ENCODE data around the gene TLE2.
"Not testable (repeated sequence)": the region's sequence is repeated elsewhere in the genome, so short reads cannot be mapped to it uniquely, and the experiment has no call there.

TLE2 gene

DNA sequence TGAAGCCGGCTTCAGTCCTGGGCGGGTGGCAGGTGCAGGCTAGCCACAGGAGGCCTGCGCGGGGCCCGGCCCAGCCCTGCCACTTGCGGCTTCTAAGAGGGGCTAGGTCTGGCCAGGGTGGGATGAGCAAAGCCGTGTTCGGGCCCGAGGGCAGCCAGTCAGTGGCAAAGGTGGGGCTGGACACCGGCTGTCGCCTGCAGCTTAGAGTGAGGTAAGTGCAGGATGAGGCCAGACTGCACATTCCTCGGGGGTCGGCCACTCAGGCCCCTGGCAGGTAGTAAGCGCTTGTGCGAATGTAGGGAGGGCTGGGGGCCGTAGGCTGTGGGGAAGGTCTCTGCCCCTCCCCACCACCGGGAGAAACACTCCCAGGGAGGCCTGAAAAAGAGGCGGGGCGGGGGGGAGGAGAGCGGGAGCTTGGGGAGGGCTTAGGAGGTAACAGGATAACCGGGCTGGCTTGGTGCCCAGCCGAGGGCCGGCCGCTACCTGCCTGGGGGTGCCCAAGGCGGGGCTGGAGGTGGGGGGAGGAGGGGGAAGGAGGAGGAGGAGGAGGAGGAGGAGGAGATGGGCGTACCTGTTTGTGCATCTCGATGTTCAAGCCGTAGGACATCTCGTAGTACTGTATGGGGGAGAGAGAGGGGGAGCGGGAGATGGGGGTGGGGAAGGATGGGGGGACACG, 26.8 kb upstream of the TLE2 start:
- no peaks in the 10 kb centered on the region for H3K9me3 ChIP-seq (ENCODE audit: control insufficient read depth, low read length)
- H3K4me1 ChIP-seq (ENCODE audit: control insufficient read depth, insufficient read depth, low read length, poor library complexity, severe bottlenecking), result peaks cover 35% of the 10 kb centered on the region
- H3K4me3 ChIP-seq (ENCODE audit: insufficient read depth, low read depth, low read length, poor library complexity, severe bottlenecking), result no peak overlapping the region
- no peak overlapping the region for H3K27ac ChIP-seq (ENCODE audit: insufficient read depth, low read length, poor library complexity, severe bottlenecking)
- H3K27me3 ChIP-seq (replicated peaks; ENCODE audit: control insufficient read depth, insufficient read depth, low read length, poor library complexity, severe bottlenecking), result no peaks in the 10 kb centered on the region
- H3K36me3 ChIP-seq (ENCODE audit: control insufficient read depth, insufficient read depth, low read length), result peaks cover 69% of the 10 kb centered on the region
- DNase-seq, result no peak

GRCh38 chr19:3054972-3055740, 26.1 kb upstream of the TLE2 start:
- DNase-seq, result no peak
- peaks cover 31% of the 10 kb centered on the region for H3K4me1 ChIP-seq (ENCODE audit: control insufficient read depth, insufficient read depth, low read length, poor library complexity, severe bottlenecking)
- no peak overlapping the region for H3K27ac ChIP-seq (ENCODE audit: insufficient read depth, low read length, poor library complexity, severe bottlenecking)
- no peaks in the 10 kb centered on the region for H3K9me3 ChIP-seq (ENCODE audit: control insufficient read depth, low read length)
- no peak overlapping the region for H3K4me3 ChIP-seq (ENCODE audit: insufficient read depth, low read depth, low read length, poor library complexity, severe bottlenecking)
- H3K36me3 ChIP-seq (ENCODE audit: control insufficient read depth, insufficient read depth, low read length), result peaks cover 64% of the 10 kb centered on the region
- no peaks in the 10 kb centered on the region for H3K27me3 ChIP-seq (replicated peaks; ENCODE audit: control insufficient read depth, insufficient read depth, low read length, poor library complexity, severe bottlenecking)

- Histone ChIP-seq H3K27ac (ENCODE audit: insufficient read depth, low read length, poor library complexity, severe bottlenecking) (no peak overlapping the region), H3K4me3 (ENCODE audit: insufficient read depth, low read depth, low read length, poor library complexity, severe bottlenecking) (no peak overlapping the region), H3K27me3 (replicated peaks; ENCODE audit: control insufficient read depth, insufficient read depth, low read length, poor library complexity, severe bottlenecking) (no peaks in the 10 kb centered on the region), H3K4me1 (ENCODE audit: control insufficient read depth, insufficient read depth, low read length, poor library complexity, severe bottlenecking) (peaks cover 26% of the 10 kb centered on the region), H3K36me3 (ENCODE audit: control insufficient read depth, insufficient read depth, low read length) (peaks cover 58% of the 10 kb centered on the region), H3K9me3 (ENCODE audit: control insufficient read depth, low read length) (no peaks in the 10 kb centered on the region)
- DNase-seq, result no peak
These were observed 25.3 kb upstream of the TLE2 start for GRCh38 chr19:3054265-3054971.

DNA sequence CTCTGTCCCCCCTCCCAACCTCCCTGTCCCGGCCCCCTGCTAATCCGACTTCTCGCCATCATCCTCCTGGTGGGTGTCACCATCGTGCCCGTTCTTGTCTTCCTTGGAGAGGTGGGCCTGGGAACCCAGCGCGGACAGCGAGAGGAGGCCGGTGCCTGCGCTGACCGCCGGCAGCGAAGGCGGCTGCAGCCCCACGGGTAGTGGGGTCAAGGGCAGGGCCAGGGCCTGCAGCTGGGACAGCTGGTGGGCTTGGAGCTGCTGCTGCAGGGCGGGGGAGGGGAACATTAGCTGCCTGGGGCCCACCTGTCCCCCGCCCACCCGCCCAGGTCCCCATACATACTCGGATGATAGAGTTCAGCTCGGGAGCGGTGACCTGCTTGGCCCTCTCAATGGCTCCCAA, 24.7 kb upstream of the TLE2 start:
- no peak overlapping the region for H3K4me3 ChIP-seq (ENCODE audit: insufficient read depth, low read depth, low read length, poor library complexity, severe bottlenecking)
- no peak for DNase-seq
- H3K27ac ChIP-seq (ENCODE audit: insufficient read depth, low read length, poor library complexity, severe bottlenecking), result no peak overlapping the region
- H3K4me1 ChIP-seq (ENCODE audit: control insufficient read depth, insufficient read depth, low read length, poor library complexity, severe bottlenecking), result peaks cover 23% of the 10 kb centered on the region
- H3K36me3 ChIP-seq (ENCODE audit: control insufficient read depth, insufficient read depth, low read length), result peaks cover 53% of the 10 kb centered on the region
- no peaks in the 10 kb centered on the region for H3K27me3 ChIP-seq (replicated peaks; ENCODE audit: control insufficient read depth, insufficient read depth, low read length, poor library complexity, severe bottlenecking)
- no peaks in the 10 kb centered on the region for H3K9me3 ChIP-seq (ENCODE audit: control insufficient read depth, low read length)

DNA sequence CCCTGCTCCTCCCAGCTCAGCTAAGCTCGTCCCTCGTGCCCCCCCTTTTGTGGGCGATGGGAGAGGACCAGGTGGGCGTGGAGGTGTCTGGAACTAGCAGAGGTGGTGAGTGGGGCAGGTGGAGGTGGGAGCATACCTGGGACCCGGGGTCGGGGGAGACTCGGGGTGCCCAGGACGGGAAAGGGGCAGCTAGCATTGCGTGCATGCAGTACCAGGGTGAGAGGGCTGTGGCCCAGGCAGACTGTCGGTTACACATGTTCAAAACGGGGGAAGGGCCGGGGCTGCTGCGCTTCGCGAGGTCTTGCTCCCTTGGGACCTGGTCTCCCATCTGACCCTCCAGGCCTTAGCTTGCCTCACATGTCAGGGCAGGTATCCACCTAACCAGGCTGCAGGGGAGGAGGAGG, 24.1 kb upstream of the TLE2 start:
- H3K9me3 ChIP-seq (ENCODE audit: control insufficient read depth, low read length), result no peaks in the 10 kb centered on the region
- H3K27me3 ChIP-seq (replicated peaks; ENCODE audit: control insufficient read depth, insufficient read depth, low read length, poor library complexity, severe bottlenecking), result no peaks in the 10 kb centered on the region
- H3K4me3 ChIP-seq (ENCODE audit: insufficient read depth, low read depth, low read length, poor library complexity, severe bottlenecking), result no peak overlapping the region
- no peak overlapping the region for H3K27ac ChIP-seq (ENCODE audit: insufficient read depth, low read length, poor library complexity, severe bottlenecking)
- peaks cover 18% of the 10 kb centered on the region for H3K4me1 ChIP-seq (ENCODE audit: control insufficient read depth, insufficient read depth, low read length, poor library complexity, severe bottlenecking)
- no peak for DNase-seq
- H3K36me3 ChIP-seq (ENCODE audit: control insufficient read depth, insufficient read depth, low read length), result peaks cover 48% of the 10 kb centered on the region

- not testable (repeated sequence) for H3K4me1 ChIP-seq (ENCODE audit: control insufficient read depth, insufficient read depth, low read length, poor library complexity, severe bottlenecking); H3K27ac ChIP-seq (ENCODE audit: insufficient read depth, low read length, poor library complexity, severe bottlenecking); H3K4me3 ChIP-seq (ENCODE audit: insufficient read depth, low read depth, low read length, poor library complexity, severe bottlenecking); DNase-seq; H3K9me3 ChIP-seq (ENCODE audit: control insufficient read depth, low read length); H3K27me3 ChIP-seq (replicated peaks; ENCODE audit: control insufficient read depth, insufficient read depth, low read length, poor library complexity, severe bottlenecking)
- peaks cover 16% of the 10 kb centered on the region for H3K36me3 ChIP-seq (ENCODE audit: control insufficient read depth, insufficient read depth, low read length)
These were observed 20.9 kb upstream of the TLE2 start for GRCh38 chr19:3050016-3050415.

- Histone ChIP-seq H3K27ac (ENCODE audit: insufficient read depth, low read length, poor library complexity, severe bottlenecking) (no peak overlapping the region), H3K4me1 (ENCODE audit: control insufficient read depth, insufficient read depth, low read length, poor library complexity, severe bottlenecking) (peaks cover 8% of the 10 kb centered on the region), H3K4me3 (ENCODE audit: insufficient read depth, low read depth, low read length, poor library complexity, severe bottlenecking) (no peak overlapping the region), H3K36me3 (ENCODE audit: control insufficient read depth, insufficient read depth, low read length) (peaks cover 7% of the 10 kb centered on the region), H3K27me3 (replicated peaks; ENCODE audit: control insufficient read depth, insufficient read depth, low read length, poor library complexity, severe bottlenecking) (no peaks in the 10 kb centered on the region), H3K9me3 (ENCODE audit: control insufficient read depth, low read length) (no peaks in the 10 kb centered on the region)
- DNase-seq, result no peak
These were observed 20.0 kb upstream of the TLE2 start for GRCh38 chr19:3049089-3049488.

- no peaks in the 10 kb centered on the region for H3K9me3 ChIP-seq (ENCODE audit: control insufficient read depth, low read length)
- H3K4me3 ChIP-seq (ENCODE audit: insufficient read depth, low read depth, low read length, poor library complexity, severe bottlenecking), result no peak overlapping the region
- H3K27me3 ChIP-seq (replicated peaks; ENCODE audit: control insufficient read depth, insufficient read depth, low read length, poor library complexity, severe bottlenecking), result no peaks in the 10 kb centered on the region
- H3K36me3 ChIP-seq (ENCODE audit: control insufficient read depth, insufficient read depth, low read length), result peaks cover 3% of the 10 kb centered on the region
- peaks cover 6% of the 10 kb centered on the region for H3K4me1 ChIP-seq (ENCODE audit: control insufficient read depth, insufficient read depth, low read length, poor library complexity, severe bottlenecking)
- DNase-seq, result no peak
- peak overlapping the region; percentile 31 for H3K27ac ChIP-seq (ENCODE audit: insufficient read depth, low read length, poor library complexity, severe bottlenecking)
These were observed 19.1 kb upstream of the TLE2 start for GRCh38 chr19:3048190-3048533.

DNA sequence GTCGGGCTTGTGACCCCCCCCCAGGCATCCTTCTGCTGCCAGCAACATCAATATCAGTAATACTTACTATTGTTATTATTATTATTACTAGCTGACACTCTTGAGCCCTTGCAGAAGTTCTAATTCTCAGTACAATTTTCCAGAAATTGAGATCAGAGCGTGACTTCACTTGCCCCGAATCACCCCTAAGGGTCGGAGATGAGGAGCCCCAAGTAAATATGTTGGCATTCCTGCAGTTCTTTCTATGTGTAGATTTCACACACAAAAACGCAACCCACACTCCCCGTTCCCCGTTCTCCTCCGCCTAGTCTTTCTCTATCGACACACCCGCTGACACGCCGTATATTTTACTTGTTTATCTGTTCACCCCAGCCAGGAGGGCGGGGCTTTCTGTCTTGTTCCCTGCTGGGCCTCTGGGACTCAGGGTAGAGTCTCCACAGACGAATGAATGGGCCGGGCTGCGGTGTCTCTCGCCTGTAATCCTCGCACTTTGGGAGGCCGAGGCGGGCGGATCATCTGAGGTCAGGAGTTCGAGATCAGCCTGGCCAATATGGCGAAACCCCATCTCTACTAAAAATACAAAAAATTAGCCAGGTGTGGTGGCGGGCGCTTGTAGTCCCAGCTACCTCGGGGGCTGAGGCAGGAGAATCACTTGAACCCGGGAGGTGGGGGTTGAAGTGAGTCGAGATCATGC, 18.6 kb upstream of the TLE2 start:
- peak overlapping the region; percentile 53 for H3K4me3 ChIP-seq (ENCODE audit: insufficient read depth, low read depth, low read length, poor library complexity, severe bottlenecking)

More for the DNA sequence above, 18.6 kb upstream of the TLE2 start:
- no peaks in the 10 kb centered on the region for H3K27me3 ChIP-seq (replicated peaks; ENCODE audit: control insufficient read depth, insufficient read depth, low read length, poor library complexity, severe bottlenecking)
- peaks cover 4% of the 10 kb centered on the region for H3K4me1 ChIP-seq (ENCODE audit: control insufficient read depth, insufficient read depth, low read length, poor library complexity, severe bottlenecking)
- peak in 2 of 3 donors; percentile 49 to 51 for DNase-seq
- no peaks in the 10 kb centered on the region for H3K36me3 ChIP-seq (ENCODE audit: control insufficient read depth, insufficient read depth, low read length)
- peak overlapping the region; percentile 31 for H3K27ac ChIP-seq (ENCODE audit: insufficient read depth, low read length, poor library complexity, severe bottlenecking)
- no peaks in the 10 kb centered on the region for H3K9me3 ChIP-seq (ENCODE audit: control insufficient read depth, low read length)
